Coronary artery (tissue), 2 donors: ENCODE results near the gene CENPC.

Experiments
- DNase-seq: peaks from one replicate; pipeline ENCODE4 v3.0.0-alpha.2; 2017; ENCODE audit warnings: low spot score
- H3K27ac ChIP-seq, 2 donors: fragments of 200-600 bp; sonication (generic); one replicate each; pipeline ENCODE4 v1.5.1; 2016 to 2019
- H3K4me3 ChIP-seq: fragments of 200-600 bp; sonication (generic); 2 replicates; pipeline ENCODE4 v1.5.1; 2016; ENCODE audit warnings: mild to moderate bottlenecking, moderate library complexity
- TF ChIP-seq, protein P1 (sequence below): fragments of 200-600 bp; sonication (generic); IDR thresholded peaks from one replicate; pipeline ENCODE4 v1.5.1; 2019; ENCODE audit warnings: antibody characterized with exemption

The CENPC gene

DNA sequence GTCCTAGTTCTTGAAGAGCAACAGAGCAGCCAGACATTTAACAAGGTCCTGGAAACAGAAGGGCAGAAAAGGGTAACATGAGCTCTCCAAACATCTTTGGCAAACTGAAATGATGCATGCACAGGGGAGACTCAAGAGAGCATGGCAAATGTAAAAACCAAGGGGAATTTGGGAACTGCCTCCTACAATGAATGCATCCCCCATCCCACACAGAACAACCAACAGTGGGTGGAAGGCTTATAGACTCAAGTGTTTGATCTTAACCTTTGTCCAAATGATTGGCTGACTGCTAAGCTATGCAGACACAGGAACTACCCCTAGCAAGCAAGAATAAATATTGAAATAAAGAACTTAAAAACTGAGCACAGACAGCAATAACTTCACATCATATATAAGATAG is 74.4 kb downstream of the CENPC start:
- TF ChIP-seq, protein P1, sequence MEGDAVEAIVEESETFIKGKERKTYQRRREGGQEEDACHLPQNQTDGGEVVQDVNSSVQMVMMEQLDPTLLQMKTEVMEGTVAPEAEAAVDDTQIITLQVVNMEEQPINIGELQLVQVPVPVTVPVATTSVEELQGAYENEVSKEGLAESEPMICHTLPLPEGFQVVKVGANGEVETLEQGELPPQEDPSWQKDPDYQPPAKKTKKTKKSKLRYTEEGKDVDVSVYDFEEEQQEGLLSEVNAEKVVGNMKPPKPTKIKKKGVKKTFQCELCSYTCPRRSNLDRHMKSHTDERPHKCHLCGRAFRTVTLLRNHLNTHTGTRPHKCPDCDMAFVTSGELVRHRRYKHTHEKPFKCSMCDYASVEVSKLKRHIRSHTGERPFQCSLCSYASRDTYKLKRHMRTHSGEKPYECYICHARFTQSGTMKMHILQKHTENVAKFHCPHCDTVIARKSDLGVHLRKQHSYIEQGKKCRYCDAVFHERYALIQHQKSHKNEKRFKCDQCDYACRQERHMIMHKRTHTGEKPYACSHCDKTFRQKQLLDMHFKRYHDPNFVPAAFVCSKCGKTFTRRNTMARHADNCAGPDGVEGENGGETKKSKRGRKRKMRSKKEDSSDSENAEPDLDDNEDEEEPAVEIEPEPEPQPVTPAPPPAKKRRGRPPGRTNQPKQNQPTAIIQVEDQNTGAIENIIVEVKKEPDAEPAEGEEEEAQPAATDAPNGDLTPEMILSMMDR: no peak
- no peak for DNase-seq
- H3K4me3 ChIP-seq: no peak overlapping the region
- no peak overlapping the region for H3K27ac ChIP-seq

DNA sequence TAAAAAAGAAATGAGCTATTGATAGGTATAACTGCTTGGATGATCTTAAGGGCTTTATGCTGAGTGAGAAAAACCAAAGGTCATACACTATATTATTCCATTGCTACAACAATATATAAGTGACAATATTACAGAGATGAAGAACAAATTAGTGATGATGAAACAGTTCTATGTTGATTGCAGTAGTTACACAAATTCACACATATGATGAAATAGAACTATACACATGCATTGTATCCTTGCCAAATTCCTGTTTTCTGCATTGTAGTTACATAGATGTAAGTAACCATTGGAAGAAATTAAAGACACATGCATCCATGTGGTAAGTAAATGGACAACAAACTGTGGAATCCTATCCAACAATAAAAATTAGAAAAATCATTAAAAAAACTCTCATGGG is 76.5 kb downstream of the CENPC start:
- no peak for DNase-seq
- TF ChIP-seq, protein P1: no peak
- Histone ChIP-seq H3K27ac (no peak overlapping the region), H3K4me3 (no peak overlapping the region)

GRCh38 chr4:67466751-67467150 is 78.6 kb downstream of the CENPC start:
- no peak overlapping the region for H3K27ac ChIP-seq
- TF ChIP-seq, protein P1: no peak
- no peak for DNase-seq

GRCh38 chr4:67465763-67466052 is 79.6 kb downstream of the CENPC start:
- TF ChIP-seq, protein P1: no peak
- H3K27ac ChIP-seq: no peak overlapping the region
- DNase-seq: no peak
- no peak overlapping the region for H3K4me3 ChIP-seq

More at GRCh38 chr4:67466751-67467150, 78.6 kb downstream of the CENPC start:
- H3K4me3 ChIP-seq: no peak overlapping the region

DNA sequence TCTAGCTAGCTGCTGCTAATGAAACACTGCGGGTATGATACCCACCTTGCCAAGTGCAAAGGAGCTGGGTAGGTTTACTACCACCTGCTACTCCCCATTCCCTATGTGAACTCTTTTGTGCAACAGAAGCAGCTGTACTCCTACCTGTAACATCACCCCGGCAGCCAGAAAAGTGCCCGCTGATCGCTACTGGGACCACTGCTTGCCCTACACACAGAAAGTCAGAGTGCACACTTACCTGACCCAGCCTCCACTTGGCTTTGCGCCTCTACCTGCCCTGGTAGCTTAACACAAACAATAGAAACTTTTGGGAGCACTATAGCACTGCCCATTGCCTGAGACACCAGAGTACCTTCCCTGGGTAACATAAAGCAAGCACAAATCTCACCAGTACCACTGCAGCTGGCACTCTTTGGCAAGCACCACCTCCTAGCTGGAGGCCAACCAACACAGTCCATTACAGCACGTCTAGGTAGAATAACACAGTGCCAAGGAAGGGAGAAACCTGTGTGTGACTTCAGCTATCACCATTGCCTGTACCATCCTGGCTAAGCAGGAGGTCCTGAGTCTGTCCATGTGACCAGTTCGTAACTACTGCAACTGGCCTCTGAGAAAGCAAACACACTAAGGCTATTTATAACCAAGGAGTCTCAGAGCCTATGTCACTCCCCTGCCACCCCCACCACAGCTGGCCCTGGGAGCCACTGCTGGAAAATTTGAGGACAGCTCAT is 80.1 kb downstream of the CENPC start:
- H3K27ac ChIP-seq: peak overlapping the region in 1 of 2 donors; percentile 24
- no peak for DNase-seq

GRCh38 chr4:67460574-67460973 is 84.7 kb downstream of the CENPC start:
- no peak overlapping the region for H3K4me3 ChIP-seq
- no peak for DNase-seq
- no peak overlapping the region for H3K27ac ChIP-seq
- TF ChIP-seq, protein P1: no peak

More for the DNA sequence above, 80.1 kb downstream of the CENPC start:
- TF ChIP-seq, protein P1: no peak
- no peak overlapping the region for H3K4me3 ChIP-seq

DNA sequence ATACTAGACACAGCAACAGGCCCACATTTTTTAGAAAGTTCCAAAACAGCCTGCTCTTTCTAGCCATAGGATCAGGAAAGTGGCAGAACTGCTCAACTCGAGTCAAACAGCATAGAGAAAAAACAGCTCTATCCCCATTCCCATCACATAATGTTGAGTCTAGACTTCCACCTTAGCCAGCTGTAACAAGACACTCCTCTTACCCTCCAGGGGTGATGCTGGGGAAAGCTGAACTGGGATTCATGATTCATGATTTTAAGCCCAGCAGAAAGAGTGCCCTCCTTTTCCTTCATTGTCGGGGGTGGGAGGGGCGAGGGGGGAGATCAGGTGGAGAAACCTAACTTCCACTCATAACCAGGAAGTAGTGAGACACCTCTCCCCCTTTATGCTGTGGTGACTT is 86.1 kb downstream of the CENPC start:
- TF ChIP-seq, protein P1: no peak
- Histone ChIP-seq H3K4me3 (no peak overlapping the region), H3K27ac (no peak overlapping the region)
- no peak for DNase-seq
